HG03175 (cell line): Measurements from ENCODE around the gene GTF3C1.

ENCODE experiments used
- ATAC-seq: cut with Tn5 transposase; IDR thresholded peaks from one replicate; pipeline ENCODE4 v1.9.1; 2021; ENCODE audit warnings: mild to moderate bottlenecking, moderate library complexity; ENCODE audit not compliant: unreplicated experiment

GTF3C1 gene

GRCh38 chr16:27522173-27522707 lies 27.5 kb downstream of the GTF3C1 start:
- ATAC-seq = no peak

GRCh38 chr16:27520982-27521673 lies 28.6 kb downstream of the GTF3C1 start:
- no peak for ATAC-seq

- no peak for ATAC-seq
Measured at GRCh38 chr16:27518226-27518625, 31.5 kb downstream of the GTF3C1 start.

GRCh38 chr16:27517664-27518063 lies 32.0 kb downstream of the GTF3C1 start:
- ATAC-seq = no peak

- no peak for ATAC-seq
Measured at GRCh38 chr16:27516365-27516764, 33.3 kb downstream of the GTF3C1 start.

- ATAC-seq = no peak
Measured at GRCh38 chr16:27515874-27516353, 33.8 kb downstream of the GTF3C1 start.

- ATAC-seq = no peak
Measured at GRCh38 chr16:27514806-27515205, 34.9 kb downstream of the GTF3C1 start.

GRCh38 chr16:27511657-27512448 lies 37.9 kb downstream of the GTF3C1 start:
- no peak for ATAC-seq

- no peak for ATAC-seq
Measured at GRCh38 chr16:27508476-27508875, 41.2 kb downstream of the GTF3C1 start.

- ATAC-seq = no peak
Measured at GRCh38 chr16:27506771-27507170, 42.9 kb downstream of the GTF3C1 start.

GRCh38 chr16:27505297-27506236 lies 44.1 kb downstream of the GTF3C1 start:
- no peak for ATAC-seq

- ATAC-seq = no peak
Measured at GRCh38 chr16:27503662-27504061, 46.1 kb downstream of the GTF3C1 start.

GRCh38 chr16:27500801-27501200 lies 48.9 kb downstream of the GTF3C1 start:
- ATAC-seq = no peak

- no peak for ATAC-seq
Measured at GRCh38 chr16:27499659-27500055, 50.1 kb downstream of the GTF3C1 start.

GRCh38 chr16:27498916-27499658 lies 50.6 kb downstream of the GTF3C1 start:
- ATAC-seq = no peak

- no peak for ATAC-seq
Measured at GRCh38 chr16:27498031-27498825, 51.5 kb downstream of the GTF3C1 start.

- ATAC-seq = no peak
Measured at GRCh38 chr16:27495191-27495590, 54.5 kb downstream of the GTF3C1 start.

- no peak for ATAC-seq
Measured at GRCh38 chr16:27492588-27492979, 57.1 kb downstream of the GTF3C1 start.

- no peak for ATAC-seq
Measured at GRCh38 chr16:27491894-27492587, 57.7 kb downstream of the GTF3C1 start.
